HG02759 (cell line): ENCODE results near the gene RBM12.
"Not testable (repeated sequence)": the region's sequence is repeated elsewhere in the genome, so short reads cannot be mapped to it uniquely, and the experiment has no call there.

ENCODE experiments used
- ATAC-seq: cut with Tn5 transposase; IDR thresholded peaks from one replicate; pipeline ENCODE4 v1.9.1; 2021; ENCODE audit warnings: mild to moderate bottlenecking, moderate library complexity; ENCODE audit not compliant: unreplicated experiment

Gene RBM12

DNA sequence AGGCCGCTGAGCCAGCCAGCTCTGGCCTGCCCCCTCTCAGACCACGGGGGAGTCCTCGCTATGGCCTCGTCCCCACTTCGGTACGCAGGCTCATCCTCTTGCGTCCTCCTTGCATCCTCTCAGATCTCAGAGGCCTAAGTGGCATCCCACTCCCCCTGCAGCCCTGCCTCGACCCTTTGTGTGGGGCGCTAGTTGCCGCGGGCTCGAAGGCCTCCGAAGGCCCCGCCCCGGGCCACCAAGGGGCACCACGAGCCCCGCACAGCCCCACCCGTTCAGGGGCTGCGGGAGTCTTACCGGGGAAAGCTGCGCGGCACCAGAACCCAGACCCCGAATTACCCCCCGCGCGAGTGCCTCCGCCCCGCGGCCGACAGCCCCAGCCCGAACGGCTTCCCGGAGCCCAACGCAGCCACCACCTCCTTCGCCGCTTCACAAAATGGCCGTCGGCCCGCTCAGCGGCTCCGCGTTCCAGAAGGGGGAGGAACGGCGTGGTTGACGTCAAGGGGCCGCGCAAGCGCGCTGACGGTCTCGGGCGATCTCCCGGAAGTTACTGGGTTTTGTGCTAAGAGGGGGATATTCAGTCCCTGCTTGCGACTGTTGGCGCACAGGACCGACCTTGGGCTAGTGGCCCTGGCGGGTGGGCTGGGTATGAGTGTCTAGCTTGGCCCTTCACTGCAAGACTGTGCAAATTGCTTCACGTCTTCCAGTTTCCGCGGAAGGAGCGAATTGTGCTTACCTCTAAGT is at the start of gene RBM12, which contains the start of gene CPNE1:
Gene RBM12, minus strand, starts transcription at position 435 of the 741 bp plus-strand sequence. CDS start 9,578 bp downstream, outside the sequence.
Gene CPNE1, minus strand, starts transcription at position 435 of the 741 bp plus-strand sequence. CDS start 31,977 bp downstream, outside the sequence.
- ATAC-seq, result peak; percentile 81

DNA sequence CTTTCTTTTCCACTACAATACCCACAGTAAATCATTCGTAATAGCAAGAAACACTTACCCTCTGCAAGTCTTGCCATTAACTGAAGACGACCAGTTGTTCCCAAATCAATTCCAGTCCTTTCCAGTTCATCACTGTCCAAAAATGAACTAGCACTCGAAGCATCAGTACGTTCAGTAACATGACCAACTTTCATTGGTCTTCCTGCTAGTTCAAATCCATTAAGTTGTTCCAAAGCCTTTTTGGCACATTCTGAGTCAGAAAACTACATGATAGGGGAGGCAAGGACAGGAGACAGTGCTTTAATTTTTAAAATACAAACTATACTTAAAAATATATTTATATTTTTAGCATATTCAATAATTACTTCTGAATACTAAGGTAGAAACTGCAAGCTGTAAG is 49.4 kb upstream of the RBM12 start:
- ATAC-seq, result no peak

- not testable (repeated sequence) for ATAC-seq
These were observed 48.4 kb upstream of the RBM12 start for GRCh38 chr20:35713120-35713519.

GRCh38 chr20:35711588-35712209 is 47.0 kb upstream of the RBM12 start:
- no peak for ATAC-seq

DNA sequence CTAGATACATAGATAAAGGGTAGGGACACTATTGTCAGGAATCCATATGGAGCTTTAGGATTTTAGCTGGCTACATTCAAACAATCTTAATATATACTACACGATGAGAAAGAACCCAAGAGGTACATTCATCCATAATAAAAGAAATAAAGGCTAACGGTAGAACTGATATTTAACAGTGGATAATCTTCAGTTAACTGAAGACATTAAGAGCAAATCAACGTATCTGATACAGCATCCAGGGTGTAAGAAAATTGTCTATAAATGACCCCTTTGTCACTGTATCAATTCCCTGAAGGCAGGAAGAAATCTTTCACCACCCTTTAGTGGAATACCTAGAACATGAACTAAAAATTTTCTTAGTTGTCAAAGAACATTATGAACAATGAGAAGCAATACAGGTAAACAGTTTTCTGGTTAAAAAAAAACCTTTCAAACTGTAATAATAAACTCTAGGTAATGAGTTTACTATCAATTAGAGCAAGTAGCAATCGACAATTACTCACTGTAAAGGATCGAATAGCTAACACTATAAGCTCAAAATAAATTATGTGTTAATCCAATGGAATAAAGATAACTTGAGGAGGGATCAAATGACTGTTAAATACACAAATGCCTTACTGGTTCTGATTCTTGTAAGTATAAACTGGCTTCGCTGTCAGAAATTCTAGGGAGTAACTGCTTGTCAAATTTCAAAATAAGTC is 46.3 kb upstream of the RBM12 start:
- no peak for ATAC-seq

DNA sequence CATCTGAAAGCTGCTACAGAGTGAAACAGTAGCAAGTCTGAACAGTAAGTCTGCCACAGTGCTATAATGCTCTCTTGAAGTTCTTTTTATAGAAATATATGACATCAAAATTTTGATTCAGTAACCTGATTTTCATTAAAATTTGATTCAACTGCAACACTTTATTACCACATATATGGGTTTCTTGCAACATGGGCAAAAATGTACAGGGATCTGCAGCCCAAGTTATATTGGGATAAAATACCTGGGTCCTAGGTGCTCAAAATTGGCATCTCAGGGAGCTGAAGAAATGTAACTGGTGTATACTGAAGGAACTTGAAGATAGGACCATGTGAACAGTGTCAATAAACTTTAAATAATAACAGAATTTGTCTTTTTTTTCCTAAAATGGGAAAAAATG is 45.3 kb upstream of the RBM12 start:
- ATAC-seq, result no peak

DNA sequence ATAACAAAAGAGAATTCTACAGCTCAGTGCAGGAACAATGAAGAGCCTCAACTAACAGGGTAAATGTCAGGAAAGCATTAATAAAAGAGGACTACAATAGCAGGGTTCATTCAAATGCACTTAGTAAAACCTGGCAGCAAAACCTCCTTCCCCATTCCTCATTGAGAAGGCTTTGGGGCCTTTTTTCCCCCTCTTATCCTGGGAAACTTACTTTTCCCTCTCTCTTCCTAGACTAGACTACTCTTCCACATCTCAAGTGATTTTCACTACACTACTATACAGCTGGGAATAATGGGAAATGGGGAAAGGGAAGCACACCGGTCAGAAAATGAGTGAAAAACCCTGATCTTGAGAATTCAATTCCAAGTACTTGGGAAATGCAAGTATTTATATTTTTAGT is 44.6 kb upstream of the RBM12 start:
- ATAC-seq, result no peak

- ATAC-seq, result no peak
These were observed 43.8 kb upstream of the RBM12 start for GRCh38 chr20:35708502-35708901.

DNA sequence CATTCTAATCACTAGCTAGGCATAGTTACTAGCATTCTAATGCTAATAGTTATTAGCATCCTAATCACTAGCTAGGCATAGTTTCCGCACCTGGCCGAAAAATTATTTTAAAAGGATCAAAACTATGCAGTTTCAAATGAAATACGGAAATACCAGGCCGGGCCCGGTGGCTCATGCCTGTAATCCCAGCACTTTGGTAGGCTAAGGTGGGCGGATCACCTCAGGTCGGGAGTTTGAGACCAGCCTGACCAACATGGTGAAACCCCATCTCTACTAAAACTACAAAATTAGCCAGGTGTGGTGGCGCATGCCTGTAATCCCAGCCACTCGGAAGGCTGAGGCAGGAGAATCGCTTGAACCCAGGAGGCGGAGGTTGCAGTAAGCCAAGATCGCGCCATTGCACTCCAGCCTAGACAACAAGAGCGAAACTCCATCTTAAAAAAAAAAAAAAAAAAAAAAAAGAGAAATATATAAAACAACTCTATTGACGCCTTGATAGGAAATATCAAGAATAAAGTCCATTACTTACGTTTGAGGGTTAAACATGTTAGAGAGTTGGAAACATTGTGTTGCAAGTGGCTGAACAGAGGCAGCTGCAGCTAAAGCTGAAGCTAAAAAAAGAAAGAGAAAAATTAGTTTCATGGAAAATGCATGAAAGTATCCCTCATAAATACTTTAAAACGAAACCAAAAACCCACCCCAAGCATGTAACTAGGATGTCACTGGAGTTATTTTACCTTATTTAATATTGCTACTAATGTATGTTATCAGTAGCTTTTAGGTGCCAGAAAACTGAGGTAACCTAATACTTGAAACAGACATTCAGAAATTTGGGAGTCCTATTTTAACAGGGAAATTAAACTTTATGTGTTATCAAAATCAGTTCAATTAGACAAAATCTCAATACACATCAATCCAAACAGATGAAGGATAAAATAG is 42.2 kb upstream of the RBM12 start:
- ATAC-seq, result not testable (repeated sequence)

GRCh38 chr20:35705894-35706293 is 41.2 kb upstream of the RBM12 start:
- not testable (repeated sequence) for ATAC-seq

- no peak for ATAC-seq
These were observed 40.0 kb upstream of the RBM12 start for GRCh38 chr20:35704514-35705261.

DNA sequence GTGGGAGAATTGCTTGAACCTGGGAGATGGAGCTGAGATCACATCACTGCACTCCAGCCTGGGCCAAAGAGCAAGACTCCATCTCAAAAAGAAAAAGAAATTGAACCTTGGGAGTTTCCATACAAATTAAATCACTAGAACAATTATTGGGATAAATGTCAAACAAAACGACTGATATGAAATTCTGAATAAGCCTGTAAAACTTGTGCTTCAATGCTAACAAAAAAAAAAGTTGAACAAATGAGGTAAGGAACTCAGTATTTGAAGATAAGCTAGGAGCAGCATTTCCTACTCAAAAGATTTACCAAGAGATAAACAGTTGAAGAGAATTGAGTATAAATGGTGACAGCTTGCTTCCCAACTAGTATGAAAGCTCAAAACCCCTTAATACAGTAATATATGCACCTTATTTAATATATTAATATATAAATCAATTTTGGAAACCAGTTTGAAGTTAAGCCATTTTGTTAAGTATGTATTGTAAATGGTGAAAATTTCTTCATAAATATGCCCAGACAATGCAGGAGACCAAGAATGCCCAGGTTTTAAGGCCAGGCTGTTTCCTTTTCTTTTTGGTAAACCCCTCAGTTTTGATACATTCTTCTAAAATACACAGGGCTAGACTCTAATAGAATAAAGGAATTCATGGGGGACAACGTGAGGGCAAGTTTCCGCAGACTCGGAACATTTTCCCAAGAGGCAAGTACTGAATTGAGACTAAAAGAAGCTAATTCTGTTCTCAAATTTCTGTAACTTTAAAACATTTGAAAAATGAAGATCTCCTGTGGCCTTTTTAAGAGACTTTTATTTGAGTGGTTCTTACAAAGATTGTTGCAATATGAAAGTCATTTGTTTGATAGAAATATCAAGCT is 38.4 kb upstream of the RBM12 start:
- no peak for ATAC-seq

- no peak for ATAC-seq
These were observed 37.5 kb upstream of the RBM12 start for GRCh38 chr20:35702051-35702823.

DNA sequence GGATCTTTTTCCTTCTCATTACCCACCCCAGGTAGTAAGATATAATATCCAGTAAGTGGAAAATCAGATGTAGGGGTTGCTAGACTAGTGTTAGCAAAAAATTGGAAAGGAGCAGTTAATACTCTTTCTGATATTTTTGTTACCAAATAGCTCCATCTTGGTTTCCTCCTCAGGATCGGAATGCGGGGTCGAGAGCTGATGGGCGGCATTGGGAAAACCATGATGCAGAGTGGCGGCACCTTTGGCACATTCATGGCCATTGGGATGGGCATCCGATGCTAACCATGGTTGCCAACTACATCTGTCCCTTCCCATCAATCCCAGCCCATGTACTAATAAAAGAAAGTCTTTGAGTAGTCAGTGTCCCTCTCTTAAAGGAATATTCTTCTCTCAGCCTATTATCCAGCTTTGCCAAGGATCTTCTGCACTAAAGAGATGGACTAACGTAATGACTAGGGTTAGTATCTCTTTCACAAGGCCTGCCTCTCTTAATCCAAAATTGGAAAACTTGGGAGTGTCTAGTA is 36.0 kb upstream of the RBM12 start:
- ATAC-seq, result no peak

GRCh38 chr20:35699957-35700624 is 35.4 kb upstream of the RBM12 start:
- no peak for ATAC-seq

DNA sequence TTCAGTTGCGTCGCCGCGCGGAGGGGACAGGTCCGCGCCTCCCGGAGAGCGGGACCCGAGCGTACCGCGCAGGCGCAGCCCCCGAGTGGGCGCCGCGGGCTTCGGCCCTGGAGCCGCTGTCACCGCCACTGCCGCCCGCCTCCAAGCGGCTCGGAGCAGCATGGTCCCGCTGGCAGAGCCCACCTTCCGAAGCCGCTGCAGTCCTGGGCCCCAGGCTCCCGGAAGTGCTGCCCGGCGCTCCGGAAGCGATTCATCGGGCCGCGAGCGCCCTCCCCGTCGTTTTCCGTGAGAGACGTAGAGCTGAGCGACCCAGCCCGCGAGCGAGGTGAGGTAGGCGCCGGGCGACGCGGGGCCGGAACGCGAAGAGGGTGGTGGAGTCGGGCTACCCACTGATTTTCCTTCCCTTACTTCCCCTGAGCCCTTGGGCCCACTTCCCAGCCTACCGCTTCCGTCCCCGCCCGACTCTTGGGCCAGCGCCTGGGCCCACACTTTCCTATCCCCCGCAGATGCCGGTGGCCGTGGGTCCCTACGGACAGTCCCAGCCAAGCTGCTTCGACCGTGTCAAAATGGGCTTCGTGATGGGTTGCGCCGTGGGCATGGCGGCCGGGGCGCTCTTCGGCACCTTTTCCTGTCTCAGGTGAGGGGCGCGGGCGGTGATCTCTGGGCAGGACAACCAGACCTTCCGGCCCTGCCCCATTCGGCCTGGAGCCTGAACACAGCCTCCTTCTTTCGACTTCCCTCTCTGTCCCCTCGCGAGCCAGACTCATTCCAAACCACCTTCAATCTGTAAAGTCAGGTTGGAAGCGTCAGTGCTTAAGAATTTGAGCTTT is 34.6 kb upstream of the RBM12 start, which contains the start of the genes NFS1 and ROMO1:
Gene NFS1, minus strand, starts transcription at position 226 of the 830 bp plus-strand sequence. Its CDS starts 64 bp downstream, at position 162.
Gene ROMO1, plus strand, starts transcription at position 279 of the 830 bp plus-strand sequence. Its CDS starts 228 bp downstream, at position 507.
- peak; percentile 89 for ATAC-seq
